ENCODE data around the gene KHDRBS1.

KHDRBS1 gene, protein sequence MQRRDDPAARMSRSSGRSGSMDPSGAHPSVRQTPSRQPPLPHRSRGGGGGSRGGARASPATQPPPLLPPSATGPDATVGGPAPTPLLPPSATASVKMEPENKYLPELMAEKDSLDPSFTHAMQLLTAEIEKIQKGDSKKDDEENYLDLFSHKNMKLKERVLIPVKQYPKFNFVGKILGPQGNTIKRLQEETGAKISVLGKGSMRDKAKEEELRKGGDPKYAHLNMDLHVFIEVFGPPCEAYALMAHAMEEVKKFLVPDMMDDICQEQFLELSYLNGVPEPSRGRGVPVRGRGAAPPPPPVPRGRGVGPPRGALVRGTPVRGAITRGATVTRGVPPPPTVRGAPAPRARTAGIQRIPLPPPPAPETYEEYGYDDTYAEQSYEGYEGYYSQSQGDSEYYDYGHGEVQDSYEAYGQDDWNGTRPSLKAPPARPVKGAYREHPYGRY

DNA sequence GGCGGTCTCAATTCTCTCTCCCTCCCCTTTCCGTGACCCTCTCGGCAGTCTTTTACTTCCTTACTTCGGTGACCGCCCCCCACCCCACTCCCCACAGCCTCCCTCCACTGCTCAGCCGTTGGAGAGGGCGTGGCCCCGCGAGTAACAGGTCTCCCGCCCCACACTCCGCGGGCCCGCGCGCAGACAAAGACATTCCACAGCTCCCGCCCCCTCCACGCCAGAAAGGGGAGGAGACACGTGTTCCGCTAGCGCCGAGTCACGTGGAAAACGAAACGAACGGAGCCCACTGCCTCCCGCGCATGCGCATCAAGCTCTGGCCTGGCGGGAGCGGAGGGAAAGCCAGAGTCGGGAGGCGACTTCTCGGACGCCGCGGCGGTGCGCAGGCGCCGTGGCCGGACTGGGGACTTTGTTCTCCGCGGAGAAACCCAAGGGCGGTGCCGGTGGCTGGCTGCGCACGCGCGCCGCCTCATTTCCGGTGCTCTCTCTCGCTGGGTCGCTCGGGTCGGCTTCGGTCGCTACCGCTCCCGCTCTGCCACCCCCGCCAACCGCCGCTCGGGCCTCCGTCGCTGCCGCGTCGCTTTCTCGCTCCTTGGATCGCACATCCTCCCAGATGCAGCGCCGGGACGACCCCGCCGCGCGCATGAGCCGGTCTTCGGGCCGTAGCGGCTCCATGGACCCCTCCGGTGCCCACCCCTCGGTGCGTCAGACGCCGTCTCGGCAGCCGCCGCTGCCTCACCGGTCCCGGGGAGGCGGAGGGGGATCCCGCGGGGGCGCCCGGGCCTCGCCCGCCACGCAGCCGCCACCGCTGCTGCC, at the start of gene KHDRBS1:
KHDRBS1 (plus strand) TSS at position 483 of the 813 bp plus-strand sequence; CDS start at position 611, 128 bp downstream.
- Histone ChIP-seq H3K4me2 (ENCODE audit: insufficient read depth, low read length) (peak within 1 kb of the TSS; percentile 81), H2AFZ (ENCODE audit: low read depth, low read length) (peak within 1 kb of the TSS; percentile 73), H4K20me1 (ENCODE audit: insufficient read depth, low read length) (peaks cover 38% of the 10 kb centered on the region), H3K9me3 (ENCODE audit: insufficient read depth, low read length, severe bottlenecking) (no peaks in the 10 kb centered on the region), H3K27ac (ENCODE audit: low read length) (peak within 1 kb of the TSS; percentile 90), H3K9ac (ENCODE audit: low read depth, low read length) (peak within 1 kb of the TSS; percentile 91), H3K36me3 (ENCODE audit: insufficient read depth, low read length) (peaks cover 41% of the 10 kb centered on the region), H3K79me2 (ENCODE audit: insufficient read depth, low read length) (peaks cover 57% of the 10 kb centered on the region), H3K27me3 (ENCODE audit: insufficient read depth, low read length, poor library complexity) (no peaks in the 10 kb centered on the region), H3K4me1 (ENCODE audit: insufficient read depth, low read length) (peaks cover 38% of the 10 kb centered on the region), H3K4me3 (ENCODE audit: low read depth in 1 of 2, low read length in 2 of 2) (peak within 1 kb of the TSS; percentile 68 to 88)
- no peak for TF ChIP-seq EZH2 (IDR thresholded peaks at IDR 0.05; ENCODE audit: borderline replicate concordance, low read depth, low read length, severe bottlenecking)
- TF ChIP-seq, protein P1, sequence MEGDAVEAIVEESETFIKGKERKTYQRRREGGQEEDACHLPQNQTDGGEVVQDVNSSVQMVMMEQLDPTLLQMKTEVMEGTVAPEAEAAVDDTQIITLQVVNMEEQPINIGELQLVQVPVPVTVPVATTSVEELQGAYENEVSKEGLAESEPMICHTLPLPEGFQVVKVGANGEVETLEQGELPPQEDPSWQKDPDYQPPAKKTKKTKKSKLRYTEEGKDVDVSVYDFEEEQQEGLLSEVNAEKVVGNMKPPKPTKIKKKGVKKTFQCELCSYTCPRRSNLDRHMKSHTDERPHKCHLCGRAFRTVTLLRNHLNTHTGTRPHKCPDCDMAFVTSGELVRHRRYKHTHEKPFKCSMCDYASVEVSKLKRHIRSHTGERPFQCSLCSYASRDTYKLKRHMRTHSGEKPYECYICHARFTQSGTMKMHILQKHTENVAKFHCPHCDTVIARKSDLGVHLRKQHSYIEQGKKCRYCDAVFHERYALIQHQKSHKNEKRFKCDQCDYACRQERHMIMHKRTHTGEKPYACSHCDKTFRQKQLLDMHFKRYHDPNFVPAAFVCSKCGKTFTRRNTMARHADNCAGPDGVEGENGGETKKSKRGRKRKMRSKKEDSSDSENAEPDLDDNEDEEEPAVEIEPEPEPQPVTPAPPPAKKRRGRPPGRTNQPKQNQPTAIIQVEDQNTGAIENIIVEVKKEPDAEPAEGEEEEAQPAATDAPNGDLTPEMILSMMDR (IDR thresholded peaks at IDR 0.05; ENCODE audit: borderline replicate concordance, extremely low read depth, low read length, poor library complexity, severe bottlenecking) = no peak
- peak; percentile 100 for DNase-seq
- peak; percentile 82 for ATAC-seq (ENCODE audit: insufficient read depth, low read depth)

DNA sequence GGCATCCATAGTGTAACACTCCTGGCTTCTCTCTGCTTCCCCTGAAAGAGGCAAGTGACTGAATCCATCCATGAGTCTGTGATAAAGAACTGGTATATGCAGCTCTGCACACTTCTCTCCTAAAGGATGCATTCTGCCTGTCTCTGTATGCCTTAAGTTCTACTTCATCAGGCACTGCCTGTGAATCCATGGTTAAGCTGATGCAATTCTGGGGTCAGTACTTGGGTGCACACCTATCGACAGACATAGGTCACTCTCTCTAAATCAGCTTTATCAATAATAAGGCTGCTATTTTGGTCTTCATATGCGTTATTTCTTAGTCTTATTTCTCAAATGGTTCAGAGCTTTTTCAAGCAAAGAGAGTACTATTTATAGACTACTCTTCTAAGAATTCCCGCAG, 42.8 kb upstream of the KHDRBS1 start:
- ATAC-seq (ENCODE audit: insufficient read depth, low read depth) = no peak
- no peaks in the 10 kb centered on the region for H3K4me1 ChIP-seq (ENCODE audit: insufficient read depth, low read length)
- H3K27ac ChIP-seq (ENCODE audit: low read length) = no peak overlapping the region
- TF ChIP-seq, protein P1 (IDR thresholded peaks at IDR 0.05; ENCODE audit: borderline replicate concordance, extremely low read depth, low read length, poor library complexity, severe bottlenecking) = no peak
- TF ChIP-seq EZH2 (IDR thresholded peaks at IDR 0.05; ENCODE audit: borderline replicate concordance, low read depth, low read length, severe bottlenecking) = no peak
- DNase-seq = no peak
- H3K27me3 ChIP-seq (ENCODE audit: insufficient read depth, low read length, poor library complexity) = no peaks in the 10 kb centered on the region
- no peaks in the 10 kb centered on the region for H4K20me1 ChIP-seq (ENCODE audit: insufficient read depth, low read length)
- no peak overlapping the region for H2AFZ ChIP-seq (ENCODE audit: low read depth, low read length)
- H3K9me3 ChIP-seq (ENCODE audit: insufficient read depth, low read length, severe bottlenecking) = no peaks in the 10 kb centered on the region
- H3K79me2 ChIP-seq (ENCODE audit: insufficient read depth, low read length) = no peaks in the 10 kb centered on the region
- no peaks in the 10 kb centered on the region for H3K36me3 ChIP-seq (ENCODE audit: insufficient read depth, low read length)
- H3K4me3 ChIP-seq (ENCODE audit: low read depth in 1 of 2, low read length in 2 of 2) = no peak overlapping the region
- H3K4me2 ChIP-seq (ENCODE audit: insufficient read depth, low read length) = no peak overlapping the region
- no peak overlapping the region for H3K9ac ChIP-seq (ENCODE audit: low read depth, low read length)

DNA sequence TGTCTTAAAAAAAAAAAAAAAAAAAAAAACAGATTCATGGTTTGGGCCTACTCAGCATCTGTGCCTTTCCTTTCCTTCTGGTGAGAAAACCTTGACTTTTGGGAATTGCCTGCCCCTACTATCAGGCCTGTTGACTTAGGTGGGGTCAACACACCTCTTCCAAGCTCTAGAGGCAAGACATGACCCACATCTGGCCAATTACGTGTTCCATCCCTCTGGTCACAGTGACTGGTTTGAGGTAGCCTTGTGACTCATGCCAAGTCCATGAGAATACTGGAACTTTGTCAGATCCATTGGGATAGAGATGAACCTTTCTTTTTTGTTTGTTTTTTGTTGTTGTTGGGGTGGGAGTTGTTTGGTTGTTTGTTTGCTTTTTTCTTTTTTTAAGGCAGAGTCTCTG, 37.3 kb upstream of the KHDRBS1 start:
- Histone ChIP-seq H3K4me3 (ENCODE audit: low read depth in 1 of 2, low read length in 2 of 2) (no peak overlapping the region), H3K4me1 (ENCODE audit: insufficient read depth, low read length) (peaks cover under 1% of the 10 kb centered on the region; the same call in 1 of the 2 replicates), H3K27ac (ENCODE audit: low read length) (no peak overlapping the region), H2AFZ (ENCODE audit: low read depth, low read length) (no peak overlapping the region), H3K27me3 (ENCODE audit: insufficient read depth, low read length, poor library complexity) (no peaks in the 10 kb centered on the region), H3K79me2 (ENCODE audit: insufficient read depth, low read length) (no peaks in the 10 kb centered on the region), H4K20me1 (ENCODE audit: insufficient read depth, low read length) (no peaks in the 10 kb centered on the region), H3K4me2 (ENCODE audit: insufficient read depth, low read length) (no peak overlapping the region), H3K9me3 (ENCODE audit: insufficient read depth, low read length, severe bottlenecking) (no peaks in the 10 kb centered on the region), H3K9ac (ENCODE audit: low read depth, low read length) (no peak overlapping the region), H3K36me3 (ENCODE audit: insufficient read depth, low read length) (no peaks in the 10 kb centered on the region)
- TF ChIP-seq EZH2 (IDR thresholded peaks at IDR 0.05; ENCODE audit: borderline replicate concordance, low read depth, low read length, severe bottlenecking) = no peak
- TF ChIP-seq, protein P1 (IDR thresholded peaks at IDR 0.05; ENCODE audit: borderline replicate concordance, extremely low read depth, low read length, poor library complexity, severe bottlenecking) = no peak
- no peak for ATAC-seq (ENCODE audit: insufficient read depth, low read depth)
- DNase-seq = no peak

All from DND-41 (cell line).